WERI-Rb-1 (cell line): ENCODE measurements around the gene DNAH2.

Experiments used
- DNase-seq: peaks from one replicate; pipeline ENCODE4 v3.0.0-alpha.2; 2020
- H3K27ac ChIP-seq: fragments of 250-450 bp; sonication (Bioruptor Pico); 2 replicates; pipeline ENCODE4 v1.5.1; 2020; ENCODE audit warnings: mild to moderate bottlenecking, moderate library complexity
- H3K27me3 ChIP-seq: fragments of 250-450 bp; sonication (Bioruptor Pico); 2 replicates; pipeline ENCODE4 v1.5.1; 2021; ENCODE audit warnings: mild to moderate bottlenecking, low read depth, moderate library complexity; ENCODE audit not compliant: insufficient read depth, severe bottlenecking
- H3K36me3 ChIP-seq: fragments of 250-450 bp; sonication (Bioruptor Pico); 2 replicates; pipeline ENCODE4 v1.5.1; 2020; ENCODE audit warnings: mild to moderate bottlenecking, moderate library complexity
- H3K4me3 ChIP-seq: 2 replicates; pipeline ENCODE4 v1.5.1; 2011; ENCODE audit warnings: low read depth, mild to moderate bottlenecking, control low read depth, low read length
- H3K9me3 ChIP-seq: fragments of 250-450 bp; sonication (Bioruptor Pico); 2 replicates; pipeline ENCODE4 v1.5.1; 2021; ENCODE audit warnings: mild to moderate bottlenecking, moderate library complexity; ENCODE audit not compliant: severe bottlenecking
- TF ChIP-seq, protein P1 (sequence below): IDR thresholded peaks from 2 replicates; pipeline ENCODE4 v1.5.1; 2011; ENCODE audit warnings: low read depth, mild to moderate bottlenecking, control low read depth, inconsistent platforms, low read length

The DNAH2 gene

DNA sequence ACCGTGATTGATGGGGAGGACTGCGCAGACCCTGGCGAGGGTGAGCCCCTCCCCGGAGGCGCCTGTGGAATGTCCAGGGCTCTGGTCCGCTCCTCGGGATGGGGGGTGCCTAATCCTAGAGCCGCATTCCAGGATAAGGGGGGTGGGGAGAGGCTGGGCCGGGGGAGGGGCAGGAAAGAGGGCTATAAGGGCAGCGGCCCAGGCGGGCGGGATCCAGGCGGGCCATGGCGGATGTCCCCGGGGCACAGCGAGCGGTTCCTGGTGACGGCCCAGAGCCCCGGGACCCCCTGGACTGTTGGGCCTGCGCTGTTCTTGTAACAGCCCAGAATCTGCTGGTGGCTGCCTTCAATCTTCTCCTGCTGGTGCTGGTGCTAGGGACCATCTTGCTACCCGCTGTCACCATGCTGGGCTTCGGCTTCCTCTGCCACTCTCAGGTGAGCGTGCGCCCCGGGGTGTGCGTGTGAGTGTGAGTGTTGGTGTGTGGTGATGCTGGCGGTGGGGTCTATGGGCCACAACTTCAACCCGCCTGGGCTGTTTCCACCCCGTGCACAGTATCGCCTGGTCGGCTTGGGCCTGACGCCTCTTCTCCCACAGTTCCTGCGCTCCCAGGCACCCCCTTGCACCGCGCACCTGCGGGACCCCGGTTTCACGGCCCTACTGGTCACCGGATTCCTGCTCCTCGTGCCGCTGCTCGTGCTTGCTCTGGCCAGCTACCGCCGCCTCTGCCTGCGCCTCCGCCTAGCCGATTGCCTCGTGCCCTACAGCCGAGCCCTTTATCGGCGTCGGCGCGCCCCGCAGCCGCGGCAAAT lies 137.5 kb downstream of the DNAH2 start, which contains the start of gene TMEM88:
TSS of gene TMEM88 (plus strand) at position 216 of the 809 bp plus-strand sequence. CDS start at position 225, 9 bp downstream.
- Histone ChIP-seq H3K27ac (peak within 1 kb of the TSS; percentile 98), H3K27me3 (no peaks in the 10 kb centered on the region)
- no peak for DNase-seq

GRCh38 chr17:7855660-7856010 lies 138.1 kb downstream of the DNAH2 start:
- no peak for DNase-seq
- H3K4me3 ChIP-seq = no peak overlapping the region; the same call in 1 of the 2 replicates

More for the DNA sequence above, 137.5 kb downstream of the DNAH2 start, which contains the start of gene TMEM88:
- TF ChIP-seq, protein P1, sequence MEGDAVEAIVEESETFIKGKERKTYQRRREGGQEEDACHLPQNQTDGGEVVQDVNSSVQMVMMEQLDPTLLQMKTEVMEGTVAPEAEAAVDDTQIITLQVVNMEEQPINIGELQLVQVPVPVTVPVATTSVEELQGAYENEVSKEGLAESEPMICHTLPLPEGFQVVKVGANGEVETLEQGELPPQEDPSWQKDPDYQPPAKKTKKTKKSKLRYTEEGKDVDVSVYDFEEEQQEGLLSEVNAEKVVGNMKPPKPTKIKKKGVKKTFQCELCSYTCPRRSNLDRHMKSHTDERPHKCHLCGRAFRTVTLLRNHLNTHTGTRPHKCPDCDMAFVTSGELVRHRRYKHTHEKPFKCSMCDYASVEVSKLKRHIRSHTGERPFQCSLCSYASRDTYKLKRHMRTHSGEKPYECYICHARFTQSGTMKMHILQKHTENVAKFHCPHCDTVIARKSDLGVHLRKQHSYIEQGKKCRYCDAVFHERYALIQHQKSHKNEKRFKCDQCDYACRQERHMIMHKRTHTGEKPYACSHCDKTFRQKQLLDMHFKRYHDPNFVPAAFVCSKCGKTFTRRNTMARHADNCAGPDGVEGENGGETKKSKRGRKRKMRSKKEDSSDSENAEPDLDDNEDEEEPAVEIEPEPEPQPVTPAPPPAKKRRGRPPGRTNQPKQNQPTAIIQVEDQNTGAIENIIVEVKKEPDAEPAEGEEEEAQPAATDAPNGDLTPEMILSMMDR = no peak
- peak within 1 kb of the TSS; percentile 88 for H3K4me3 ChIP-seq
- no peaks in the 10 kb centered on the region for H3K9me3 ChIP-seq
- peaks cover 41% of the 10 kb centered on the region for H3K36me3 ChIP-seq

DNA sequence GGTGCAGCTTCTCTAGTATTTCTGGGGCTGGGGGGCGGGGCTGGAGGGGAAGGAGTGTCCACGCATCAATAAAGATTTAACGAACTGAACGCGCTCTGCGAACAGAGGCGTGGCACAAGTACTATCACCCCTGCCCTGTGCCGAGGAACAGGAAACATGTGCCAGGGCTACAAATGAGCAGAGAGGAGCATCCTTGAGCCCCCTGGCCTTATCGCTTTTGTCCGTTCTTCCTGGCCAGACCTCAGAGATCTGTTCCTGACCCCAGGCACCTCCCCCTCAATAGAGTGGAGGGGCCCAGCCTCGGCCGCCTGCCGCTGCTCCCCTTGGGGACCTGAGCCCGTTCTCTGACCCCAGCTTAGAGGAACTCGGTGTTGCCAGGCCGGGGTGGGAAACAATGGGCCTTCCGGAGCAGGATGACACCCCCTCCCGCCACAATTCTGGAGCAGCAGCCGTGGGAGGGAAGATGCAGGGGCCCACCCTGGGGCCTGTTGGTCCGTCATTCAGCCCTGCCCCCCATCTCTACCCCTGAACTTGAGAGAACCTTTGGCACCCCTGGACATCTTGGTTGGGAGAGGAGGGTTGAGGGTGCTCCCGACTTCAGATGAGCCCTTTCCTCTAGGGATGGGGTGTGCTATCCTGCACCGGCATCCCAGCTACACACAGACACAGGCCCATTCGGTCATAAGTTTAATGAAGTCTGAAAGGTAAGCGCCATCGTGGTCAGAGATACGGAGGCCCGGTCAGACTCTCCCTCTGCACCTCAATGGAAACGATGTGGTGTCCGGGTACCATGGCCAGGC lies 138.7 kb downstream of the DNAH2 start:
- H3K27ac ChIP-seq = peak overlapping the region; percentile 98
- H3K36me3 ChIP-seq = peaks cover 31% of the 10 kb centered on the region
- no peaks in the 10 kb centered on the region for H3K27me3 ChIP-seq
- TF ChIP-seq, protein P1 = no peak
- no peaks in the 10 kb centered on the region for H3K9me3 ChIP-seq
- H3K4me3 ChIP-seq = peak overlapping the region; percentile 88
- no peak for DNase-seq

More at GRCh38 chr17:7855660-7856010, 138.1 kb downstream of the DNAH2 start:
- TF ChIP-seq, protein P1 = no peak
- no peaks in the 10 kb centered on the region for H3K27me3 ChIP-seq
- H3K36me3 ChIP-seq = peaks cover 36% of the 10 kb centered on the region
- H3K27ac ChIP-seq = peak overlapping the region; percentile 98
- no peaks in the 10 kb centered on the region for H3K9me3 ChIP-seq

DNA sequence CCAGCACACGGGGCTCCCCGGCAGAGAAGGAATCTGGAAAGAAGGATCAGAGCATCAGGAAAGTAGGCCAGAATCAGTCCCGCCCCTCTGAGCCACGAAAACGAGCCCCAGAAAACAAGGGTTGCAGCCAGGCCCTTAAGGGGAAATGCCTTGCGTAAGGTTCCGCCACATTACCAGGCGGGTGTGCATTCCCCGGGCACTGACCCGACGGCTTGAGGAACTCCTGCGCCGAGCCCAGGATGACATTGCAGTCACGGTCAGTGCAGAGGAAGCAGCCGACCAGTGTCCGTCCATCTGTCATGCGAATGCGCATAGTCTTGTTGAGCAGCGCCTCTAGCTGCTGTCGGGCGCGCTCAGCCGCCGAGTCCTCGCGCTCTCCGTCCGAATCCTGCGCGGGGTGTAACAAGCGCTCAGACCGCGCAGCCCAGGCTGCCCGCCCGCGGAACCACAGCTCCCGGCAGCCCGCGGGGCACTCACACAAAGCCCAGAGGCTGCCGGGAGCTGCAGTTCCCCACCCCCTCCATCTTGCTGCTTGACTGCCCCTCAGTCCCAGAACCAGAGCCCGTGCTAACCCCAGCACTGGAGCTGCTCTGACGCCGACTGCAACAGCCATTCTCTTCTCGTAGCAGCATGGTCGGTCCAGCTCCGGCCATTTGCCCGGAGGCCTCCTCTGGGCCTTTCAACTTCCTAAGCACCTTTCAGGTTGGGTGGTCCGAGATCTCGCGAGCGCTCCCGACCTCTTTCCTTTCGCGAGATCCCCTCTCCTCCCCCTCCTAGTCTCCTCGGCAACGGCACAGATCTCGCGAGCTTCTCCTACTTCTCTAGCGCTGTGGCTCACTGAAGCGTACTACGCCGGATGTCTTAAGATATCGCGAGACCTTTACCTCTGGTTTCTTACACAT lies 139.5 kb downstream of the DNAH2 start, which contains the start of gene NAA38:
TSS of gene NAA38 (minus strand) at position 749 of the 902 bp plus-strand sequence. CDS start at position 653, 96 bp downstream.
- Histone ChIP-seq H3K36me3 (peaks cover 25% of the 10 kb centered on the region), H3K27me3 (no peaks in the 10 kb centered on the region), H3K27ac (peak within 1 kb of the TSS; percentile 98), H3K4me3 (peak within 1 kb of the TSS; percentile 88), H3K9me3 (no peaks in the 10 kb centered on the region)
- TF ChIP-seq, protein P1 = peak; percentile 65
- peak; percentile 97 for DNase-seq
